Tongue (tissue), 2 donors: ENCODE results near the gene SLC41A3. TPM values are rescaled to one million over a fixed set of nuclear protein-coding genes. Genes with fewer than 3 reads are reported as not detected.
"Not testable (repeated sequence)": the region's sequence is repeated elsewhere in the genome, so short reads cannot be mapped to it uniquely, and the experiment has no call there.

Experiments
- DNase-seq: peaks from one replicate; pipeline ENCODE4 v3.0.0-alpha.2; 2015
- total RNA-seq: library from RNA; depleted of rRNA; stranded (reverse); fragments of >200 nt; gene quantifications from one replicate; pipeline ENCODE4 v1.2.3, GENCODE V29; 2014

SLC41A3 gene
- total RNA-seq, 1 donor from 2014 or later = 68.9 TPM

GRCh38 chr3:126053513-126053912 is 30.4 kb downstream of the SLC41A3 start:
- DNase-seq = no peak

GRCh38 chr3:126052196-126053058 is 31.5 kb downstream of the SLC41A3 start:
- no peak for DNase-seq

GRCh38 chr3:126051741-126052140 is 32.2 kb downstream of the SLC41A3 start:
- DNase-seq = no peak

GRCh38 chr3:126051234-126051633 is 32.7 kb downstream of the SLC41A3 start:
- no peak for DNase-seq

GRCh38 chr3:126050626-126051025 is 33.3 kb downstream of the SLC41A3 start:
- DNase-seq = no peak

GRCh38 chr3:126050050-126050392 is 33.9 kb downstream of the SLC41A3 start:
- no peak for DNase-seq

GRCh38 chr3:126049289-126050049 is 34.5 kb downstream of the SLC41A3 start:
- no peak for DNase-seq

- no peak for DNase-seq
These were observed 43.5 kb downstream of the SLC41A3 start for GRCh38 chr3:126040386-126040785.

GRCh38 chr3:126039870-126040269 is 44.1 kb downstream of the SLC41A3 start:
- no peak for DNase-seq

GRCh38 chr3:126038791-126039190 is 45.1 kb downstream of the SLC41A3 start:
- not testable (repeated sequence) for DNase-seq

GRCh38 chr3:126036056-126036549 is 47.8 kb downstream of the SLC41A3 start:
- DNase-seq = no peak

- no peak for DNase-seq
These were observed 48.4 kb downstream of the SLC41A3 start for GRCh38 chr3:126035362-126036050.

GRCh38 chr3:126034481-126035361 is 49.2 kb downstream of the SLC41A3 start:
- DNase-seq = no peak

- DNase-seq = no peak
These were observed 50.2 kb downstream of the SLC41A3 start for GRCh38 chr3:126033765-126034164.

- DNase-seq = peak; percentile 22
These were observed 50.7 kb downstream of the SLC41A3 start for GRCh38 chr3:126033051-126033745.

- DNase-seq = no peak
These were observed 51.9 kb downstream of the SLC41A3 start for GRCh38 chr3:126031981-126032471.

- DNase-seq = no peak
These were observed 53.5 kb downstream of the SLC41A3 start for GRCh38 chr3:126030455-126030854.

GRCh38 chr3:126029241-126029640 is 54.7 kb downstream of the SLC41A3 start:
- no peak for DNase-seq

- no peak for DNase-seq
These were observed 55.8 kb downstream of the SLC41A3 start for GRCh38 chr3:126028096-126028495.

GRCh38 chr3:126026761-126027160 is 57.2 kb downstream of the SLC41A3 start:
- DNase-seq = no peak

GRCh38 chr3:126026277-126026751 is 57.6 kb downstream of the SLC41A3 start:
- DNase-seq = no peak
